ENCODE data around the gene YES1.
"Not testable (repeated sequence)": the region's sequence is repeated elsewhere in the genome, so short reads cannot be mapped to it uniquely, and the experiment has no call there.

YES1 gene

DNA sequence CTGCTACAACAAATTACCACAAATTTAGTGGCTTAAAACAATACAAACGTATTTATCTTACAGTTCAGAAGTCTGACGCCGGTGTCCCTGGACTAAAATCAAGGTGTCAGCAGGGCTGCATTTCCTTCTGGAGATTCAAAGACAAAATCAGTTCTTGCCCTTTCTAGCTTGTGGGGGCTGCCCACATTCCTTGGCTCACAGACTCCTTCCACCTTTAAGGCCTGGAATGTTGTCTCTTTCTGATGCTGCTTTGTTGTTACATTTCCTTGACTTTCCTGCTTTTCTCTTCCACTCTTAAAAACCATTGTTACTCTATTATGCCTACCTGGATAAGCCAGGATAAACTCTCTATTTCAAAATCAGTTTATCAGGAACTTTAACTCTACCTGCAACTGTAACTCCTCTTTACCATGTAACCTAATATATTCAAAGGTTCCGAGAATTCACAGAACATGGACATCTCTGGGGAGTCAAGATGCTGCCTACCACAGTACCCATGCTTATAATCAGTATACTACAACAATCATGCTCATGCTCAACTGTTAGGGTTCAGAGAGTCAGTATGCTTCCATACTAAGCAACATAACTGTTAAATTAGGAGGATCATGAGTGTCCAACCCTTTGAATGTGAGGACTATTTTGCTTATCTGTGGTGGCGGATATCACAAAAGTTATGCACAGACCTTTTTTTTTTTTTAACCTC lies 27.4 kb downstream of the YES1 start:
- DNase-seq (ENCODE audit: low read depth in 3 of 3): no peak

- DNase-seq (ENCODE audit: low read depth in 3 of 3): no peak
Measured at GRCh38 chr18:778194-778927, 33.7 kb downstream of the YES1 start.

DNA sequence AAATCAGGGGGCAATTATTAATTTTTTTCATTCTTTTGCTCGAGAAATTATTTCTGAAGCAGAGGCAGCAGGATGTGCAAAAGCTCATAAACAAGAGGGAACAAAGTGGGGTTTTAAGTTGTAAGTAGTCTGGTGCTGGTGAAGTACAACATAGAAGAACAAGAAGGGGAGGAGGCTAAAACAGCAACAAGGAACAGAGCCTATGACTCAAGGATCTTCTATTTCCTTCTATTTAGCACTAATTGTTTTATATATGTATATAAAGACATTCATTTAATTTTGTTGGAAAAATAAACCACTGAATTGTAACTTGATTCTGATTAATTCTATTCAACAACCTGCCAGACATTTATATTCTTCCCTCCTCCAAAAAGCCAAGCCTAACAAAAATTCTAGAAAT lies 35.0 kb downstream of the YES1 start:
- no peak for DNase-seq (ENCODE audit: low read depth in 3 of 3)

DNA sequence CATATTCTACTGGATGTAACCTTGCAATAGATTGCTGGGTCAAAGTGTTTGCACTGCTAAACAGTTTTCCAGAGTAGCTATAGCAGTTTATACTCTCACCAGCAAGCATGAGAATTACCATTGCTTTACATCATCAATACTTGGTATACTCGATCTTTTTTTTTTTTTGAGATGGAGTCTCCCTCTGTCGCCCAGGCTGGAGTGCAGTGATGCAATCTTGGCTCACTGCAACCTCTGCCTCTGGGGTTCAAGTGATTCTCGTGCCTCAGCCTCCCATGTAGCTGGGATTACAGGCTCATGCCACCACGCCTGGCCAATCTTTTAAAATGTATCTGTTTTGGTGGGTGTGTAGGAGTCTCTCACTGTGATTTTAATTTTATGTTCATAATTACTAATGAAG lies 36.0 kb downstream of the YES1 start:
- DNase-seq (ENCODE audit: low read depth in 3 of 3): not testable (repeated sequence)

- DNase-seq (ENCODE audit: low read depth in 3 of 3): no peak
Measured at GRCh38 chr18:774811-775210, 37.2 kb downstream of the YES1 start.

DNA sequence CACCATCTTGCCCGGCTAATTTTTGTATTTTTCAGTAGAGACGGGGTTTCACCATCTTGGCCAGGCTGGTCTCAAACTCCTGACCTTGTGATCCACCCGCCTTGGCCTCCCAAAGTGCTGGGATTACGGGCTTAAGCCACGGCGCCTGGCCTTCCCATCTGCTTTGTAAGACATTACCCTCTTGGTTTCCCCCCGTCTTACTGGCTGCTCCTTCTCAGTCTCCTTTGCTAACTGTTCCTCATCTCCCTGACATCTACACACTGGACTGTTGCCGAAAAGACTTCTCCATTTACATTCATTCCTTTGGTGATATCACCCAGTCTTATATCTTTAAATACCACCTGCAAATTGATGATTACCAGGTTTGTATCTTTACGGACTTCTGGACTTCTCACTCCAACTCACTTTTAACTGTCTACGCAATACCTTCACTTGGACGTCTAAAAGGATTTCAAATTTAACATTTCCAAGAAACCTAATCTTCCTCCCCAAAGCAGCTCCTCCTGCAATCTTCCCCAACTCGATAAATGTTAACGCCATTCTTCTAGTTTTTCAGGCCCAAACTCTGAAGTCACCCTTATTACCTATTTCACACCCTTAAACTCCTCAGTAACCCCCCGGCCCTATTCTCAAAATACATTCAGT lies 37.9 kb downstream of the YES1 start:
- no peak for DNase-seq (ENCODE audit: low read depth in 3 of 3)

GRCh38 chr18:770583-770961 lies 41.5 kb downstream of the YES1 start:
- DNase-seq (ENCODE audit: low read depth in 3 of 3): no peak

DNA sequence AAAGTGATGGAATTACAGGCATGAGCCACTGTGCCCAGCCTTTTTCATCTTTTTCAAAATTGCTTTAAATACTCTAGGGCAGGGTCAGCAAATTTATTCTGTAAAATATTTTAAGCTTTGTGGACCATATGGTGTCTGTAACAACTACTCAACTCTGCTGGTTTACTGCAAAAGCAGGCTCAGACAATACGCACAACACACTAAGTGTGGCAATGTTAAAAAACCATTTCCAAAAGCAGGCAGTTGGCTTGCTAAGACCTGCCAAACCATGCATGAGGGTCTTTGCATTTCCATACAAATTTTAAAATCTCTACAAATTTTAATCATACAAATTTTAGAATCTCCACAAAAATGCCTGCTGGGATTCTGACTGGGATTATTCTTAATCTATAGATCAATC lies 44.1 kb downstream of the YES1 start:
- no peak for DNase-seq (ENCODE audit: low read depth in 3 of 3)

DNA sequence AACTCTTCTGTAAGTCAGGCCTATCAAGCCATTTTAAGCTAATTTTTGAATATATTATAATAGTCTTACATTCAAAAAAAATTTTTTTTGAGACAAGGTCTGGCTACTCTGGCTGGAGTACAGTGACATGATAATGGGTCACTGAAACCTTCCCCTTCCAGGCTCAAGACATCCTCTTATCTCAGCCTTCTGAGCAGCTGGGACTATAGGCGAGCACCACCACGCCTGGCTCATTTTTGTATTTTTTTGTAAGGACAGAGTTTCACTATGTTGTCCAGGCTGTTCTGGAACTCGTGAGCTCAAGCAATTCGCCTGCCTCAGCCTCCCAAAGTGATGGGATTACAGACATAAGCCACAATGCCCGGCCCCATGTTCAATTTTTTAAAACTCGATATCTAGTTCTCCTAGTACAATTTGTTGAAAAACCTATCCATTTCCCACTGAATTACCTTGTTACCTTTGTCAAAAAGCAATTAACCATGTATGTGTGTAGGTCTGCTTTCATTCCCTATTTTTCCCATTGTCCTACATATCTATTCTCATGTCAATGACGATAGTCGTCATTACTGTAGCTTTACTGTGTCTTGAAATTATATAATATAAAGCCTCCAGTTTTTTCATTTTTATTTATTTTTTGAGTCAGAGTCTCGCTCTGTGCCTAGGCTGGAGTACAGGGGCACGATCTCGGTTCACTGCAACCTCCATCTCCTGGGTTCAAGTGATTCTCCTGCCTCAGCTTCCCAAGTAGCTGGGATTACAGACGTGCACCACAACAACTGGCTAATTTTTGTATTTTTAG lies 44.8 kb downstream of the YES1 start:
- DNase-seq (ENCODE audit: low read depth in 3 of 3): no peak

DNA sequence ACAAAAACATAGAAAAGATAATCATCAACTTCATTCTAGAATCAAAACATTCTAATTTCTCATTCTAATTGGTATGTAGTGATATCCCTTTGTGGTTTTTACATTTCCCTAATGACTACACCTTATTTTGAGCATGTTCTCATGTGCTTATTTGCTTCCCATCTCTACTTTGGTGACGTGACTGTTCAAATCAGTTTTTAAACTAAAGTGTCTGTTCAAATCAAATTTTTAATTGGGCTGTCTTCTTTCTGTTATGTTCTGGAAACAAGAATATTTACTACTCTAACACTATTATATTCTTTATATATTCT lies 45.5 kb downstream of the YES1 start:
- DNase-seq (ENCODE audit: low read depth in 3 of 3): no peak

GRCh38 chr18:765764-766549 lies 46.1 kb downstream of the YES1 start:
- DNase-seq (ENCODE audit: low read depth in 3 of 3): no peak

DNA sequence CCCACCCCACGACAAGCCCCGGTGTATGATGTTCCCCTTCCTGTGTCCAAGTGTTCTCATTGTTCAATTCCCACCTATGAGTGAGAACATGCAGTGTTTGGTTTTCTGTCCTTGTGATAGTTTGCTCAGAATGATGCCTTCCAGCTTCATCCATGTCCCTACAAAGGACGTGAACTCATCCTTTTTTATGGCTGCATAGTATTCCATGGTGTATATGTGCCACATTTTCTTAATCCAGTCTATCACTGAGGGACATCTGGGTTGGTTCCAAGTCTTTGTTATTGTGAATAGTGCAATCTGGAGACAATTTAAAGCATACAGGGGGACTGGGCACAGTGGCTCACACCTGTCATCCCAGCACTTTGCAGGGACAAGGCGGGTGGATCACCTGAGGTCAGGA lies 52.2 kb downstream of the YES1 start:
- DNase-seq (ENCODE audit: low read depth in 3 of 3): not testable (repeated sequence)

DNA sequence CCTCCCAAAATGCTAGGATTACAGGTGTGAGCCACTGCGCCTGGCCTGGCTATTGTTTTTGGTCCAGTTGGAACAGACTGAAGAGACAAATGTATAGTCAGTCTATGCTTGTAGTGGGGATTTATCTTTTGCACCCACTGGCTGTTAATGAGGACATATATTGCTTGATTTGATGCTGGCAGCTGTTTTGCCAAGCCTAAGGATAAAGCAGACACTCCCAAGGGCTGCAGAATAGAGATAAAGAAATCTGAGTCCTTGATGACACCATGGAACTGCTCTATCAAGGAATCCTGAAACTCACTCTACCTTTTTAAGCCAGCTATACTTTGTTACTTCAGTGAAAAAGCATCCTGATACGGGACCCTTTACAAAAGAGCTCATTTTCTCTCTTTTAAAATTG lies 56.5 kb downstream of the YES1 start:
- no peak for DNase-seq (ENCODE audit: low read depth in 3 of 3)

GRCh38 chr18:754656-755055 lies 57.4 kb downstream of the YES1 start:
- DNase-seq (ENCODE audit: low read depth in 3 of 3): no peak

DNA sequence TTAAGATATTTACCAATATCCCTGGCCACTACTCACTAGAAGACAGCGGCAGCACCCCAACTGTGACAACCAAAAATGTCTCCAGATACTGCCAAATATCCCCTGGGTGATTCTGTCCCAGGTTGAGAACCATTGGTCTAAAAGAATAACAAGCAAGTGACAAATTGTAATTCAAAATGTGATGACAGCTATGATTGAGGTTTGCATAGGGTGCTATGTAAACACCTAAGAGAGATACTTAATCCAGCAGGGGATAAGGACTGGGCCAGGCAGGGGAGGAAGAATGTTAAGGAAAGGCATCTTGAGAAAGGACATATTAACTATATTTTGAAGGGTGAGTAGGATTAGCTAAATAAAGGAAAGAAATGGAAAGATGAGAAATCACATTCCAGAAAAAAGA lies 61.6 kb downstream of the YES1 start:
- no peak for DNase-seq (ENCODE audit: low read depth in 3 of 3)

- DNase-seq (ENCODE audit: low read depth in 3 of 3): no peak
Measured at GRCh38 chr18:744832-745597, 67.0 kb downstream of the YES1 start.

- DNase-seq (ENCODE audit: low read depth in 3 of 3): no peak
Measured at GRCh38 chr18:741931-742512, 70.0 kb downstream of the YES1 start.

DNA sequence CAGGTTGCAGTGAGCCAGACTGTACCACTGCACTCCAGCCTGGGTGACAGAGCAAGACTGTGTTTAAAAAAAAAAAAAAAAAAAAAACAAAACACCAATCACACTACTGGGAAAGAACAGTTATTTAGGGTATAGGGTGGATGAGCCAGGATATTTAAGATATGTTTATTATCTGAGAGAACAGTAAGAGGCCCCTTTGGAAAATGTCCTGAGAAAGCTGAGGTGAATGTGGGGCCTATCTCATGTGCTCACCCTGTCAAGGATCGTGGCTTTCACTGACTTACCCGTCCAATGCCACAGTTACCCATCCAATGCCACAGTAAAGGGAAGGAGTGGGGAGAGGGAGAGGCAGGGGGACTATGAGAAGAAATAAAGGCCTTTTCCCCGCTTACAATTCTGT lies 79.7 kb downstream of the YES1 start:
- no peak for DNase-seq (ENCODE audit: low read depth in 3 of 3)

- DNase-seq (ENCODE audit: low read depth in 3 of 3): no peak
Measured at GRCh38 chr18:731185-731584, 80.9 kb downstream of the YES1 start.

GRCh38 chr18:730692-731091 lies 81.3 kb downstream of the YES1 start:
- DNase-seq (ENCODE audit: low read depth in 3 of 3): no peak

DNA sequence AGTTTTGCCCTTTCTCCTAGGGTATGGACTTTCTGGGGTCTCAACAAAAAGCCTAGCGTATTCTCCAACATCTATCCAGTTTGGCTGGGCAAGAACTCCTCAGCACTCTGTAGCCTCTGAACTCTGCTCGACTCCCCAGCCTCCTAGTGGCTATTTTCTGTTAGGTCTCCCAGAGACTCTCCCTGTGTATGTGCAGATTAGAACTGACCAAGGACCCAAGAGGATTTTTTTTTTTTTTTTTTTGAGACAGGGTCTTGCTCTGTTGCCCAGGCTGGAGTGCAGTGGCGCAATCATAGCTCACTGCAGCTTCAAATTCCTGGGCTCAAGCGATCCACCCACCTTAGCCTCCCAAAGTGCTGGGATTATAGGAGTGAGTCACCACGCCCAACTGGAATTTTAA lies 81.9 kb downstream of the YES1 start:
- DNase-seq (ENCODE audit: low read depth in 3 of 3): not testable (repeated sequence)

Measured in stimulated activated CD4-positive, alpha-beta T cell treated with anti-CD3 and anti-CD28 coated beads, TNF-alpha, amount 100 ng/mL, for 48 hours (primary cell).